HepG2 (cell line): Measurements from ENCODE around the gene FUT6. TPM values are rescaled to one million over a fixed set of nuclear protein-coding genes. Genes with fewer than 3 reads are reported as not detected.

Source experiments
- CCDC6 ChIP-seq: sonication (generic); formaldehyde crosslinking; IDR thresholded peaks from 2 replicates; pipeline ENCODE4 v1.8.1; 2022; ENCODE audit warnings: mild to moderate bottlenecking, missing genetic modification reagents, moderate library complexity
- CENPBD1 ChIP-seq: sonication (generic); formaldehyde crosslinking; IDR thresholded peaks from 2 replicates; pipeline ENCODE4 v1.8.0; 2022; ENCODE audit warnings: missing genetic modification reagents, low read depth, mild to moderate bottlenecking, borderline replicate concordance
- CHCHD3 ChIP-seq: sonication (generic); formaldehyde crosslinking; IDR thresholded peaks from 2 replicates; pipeline ENCODE4 v1.8.0; 2022; ENCODE audit warnings: mild to moderate bottlenecking, missing genetic modification reagents, moderate library complexity
- CREB3 ChIP-seq: sonication (generic); formaldehyde crosslinking; IDR thresholded peaks from 2 replicates; pipeline ENCODE4 v1.5.0; 2020; ENCODE audit warnings: missing genetic modification reagents
- FLYWCH1 ChIP-seq: sonication (generic); formaldehyde crosslinking; IDR thresholded peaks from 2 replicates; pipeline ENCODE4 v1.8.1; 2023; ENCODE audit warnings: mild to moderate bottlenecking, missing genetic modification reagents
- FOXO4 ChIP-seq: sonication (generic); formaldehyde crosslinking; conservative IDR thresholded peaks from 2 replicates; pipeline ENCODE4 v1.8.1; 2023; ENCODE audit warnings: missing genetic modification reagents
- GATA4 ChIP-seq: sonication (generic); IDR thresholded peaks from 2 replicates; pipeline ENCODE4 v1.6.1; 2016; ENCODE audit warnings: antibody characterized with exemption, low read depth, borderline replicate concordance
- KIAA2018 ChIP-seq: sonication (generic); formaldehyde crosslinking; IDR thresholded peaks from 2 replicates; pipeline ENCODE4 v1.5.0; 2020; ENCODE audit warnings: mild to moderate bottlenecking, missing genetic modification reagents, borderline replicate concordance
- MED8 ChIP-seq: sonication (generic); formaldehyde crosslinking; IDR thresholded peaks from 2 replicates; pipeline ENCODE4 v1.8.1; 2023; ENCODE audit warnings: mild to moderate bottlenecking, missing genetic modification reagents; ENCODE audit not compliant: insufficient replicate concordance
- MIER3 ChIP-seq: IDR thresholded peaks from 2 replicates; pipeline ENCODE4 v1.6.1; 2016; ENCODE audit warnings: missing compliant biosample characterization, borderline replicate concordance
- NFE2L2 ChIP-seq: fragments of 150-350 bp; IDR thresholded peaks from 2 replicates; pipeline ENCODE4 v1.6.1; 2014; ENCODE audit warnings: low read length
- RAD51 ChIP-seq: fragments of 450-650 bp; IDR thresholded peaks from 2 replicates; pipeline ENCODE4 v1.6.1; 2016; ENCODE audit warnings: borderline replicate concordance
- SP1 ChIP-seq, 2 experiments: fragments of 450-650 bp in 1 of 2; sonication (generic) in 1 of 2; formaldehyde crosslinking in 1 of 2; IDR thresholded peaks; 2 replicates each; pipeline versions ENCODE4 v1.4.0 to v1.6.1; 2016 to 2020; ENCODE audit warnings: missing genetic modification reagents in 1 of 2
- ZBTB38 ChIP-seq: sonication (generic); formaldehyde crosslinking; IDR thresholded peaks from 2 replicates; pipeline ENCODE4 v1.5.1; 2020; ENCODE audit warnings: mild to moderate bottlenecking, missing genetic modification reagents
- ZNF276 ChIP-seq: sonication (generic); formaldehyde crosslinking; IDR thresholded peaks from 2 replicates; pipeline ENCODE4 v1.4.0; 2020; ENCODE audit warnings: mild to moderate bottlenecking, low read depth, missing genetic modification reagents
- ZNF672 ChIP-seq: sonication (generic); formaldehyde crosslinking; IDR thresholded peaks from 2 replicates; pipeline ENCODE4 v1.8.1; 2022; ENCODE audit warnings: missing genetic modification reagents
- polyA plus RNA-seq, 8 experiments: library from polyadenylated mRNA; depleted of rRNA in 3 of 8; stranded (reverse) in 7 of 8; unstranded in 1 of 8; fragments of >200 nt; fragmentation: Illumina TruSeq in 4 of 8; extraction: Trizol in 4 of 8; gene quantifications; 2 replicates each; pipeline versions ENCODE4 v1.2.1 to v1.2.3, GENCODE V29; 2011 to 2016; ENCODE audit warnings: low read depth in 4 of 8, missing spikeins in 1 of 8, mixed read lengths in 1 of 8; ENCODE audit not compliant: insufficient read depth in 1 of 8
- total RNA-seq, 5 experiments: library from RNA; depleted of rRNA; stranded (reverse); fragments of >200 nt; fragmentation: Illumina TruSeq; extraction: Trizol; gene quantifications; 2 replicates each; pipeline ENCODE4 v1.2.3, GENCODE V29; 2016; ENCODE audit warnings: low read depth in 1 of 5

FUT6 gene
- total and polyA plus RNA-seq, 2 of the 13 experiments (the other 11 are each of a cell fraction or from before 2014, with no cell fraction given), result 8.2 to 27.7 TPM

- TF ChIP-seq FLYWCH1 (CRISPR knock-in tag), result no peak
- 0 out of 2 replicates have a peak, but pooled peaks have one; percentile 28 for TF ChIP-seq MIER3
- no peak for TF ChIP-seq KIAA2018
- no peak for TF ChIP-seq ZNF276 (CRISPR knock-in tag)
- TF ChIP-seq ZBTB38 (CRISPR knock-in tag), result peak; percentile 86
- no peak for TF ChIP-seq GATA4
- 0 out of 2 replicates have a peak, but pooled peaks have one; percentile 34 for TF ChIP-seq CHCHD3 (CRISPR knock-in tag)
- TF ChIP-seq CCDC6 (CRISPR knock-in tag), result peak; percentile 95
- TF ChIP-seq RAD51, result no peak
- TF ChIP-seq MED8, result no peak
- no peak for TF ChIP-seq FOXO4 (CRISPR knock-in tag)
- TF ChIP-seq NFE2L2, result no peak
- no peak for TF ChIP-seq SP1 (IDR thresholded peaks at IDR 0.05)
- TF ChIP-seq SP1 (CRISPR knock-in tag; IDR thresholded peaks at IDR 0.05), result no peak; the same call in 1 of the 2 replicates
- TF ChIP-seq ZNF672 (CRISPR knock-in tag), result no peak
- TF ChIP-seq CREB3 (CRISPR knock-in tag), result no peak
- no peak for TF ChIP-seq CENPBD1 (CRISPR knock-in tag)
These were observed 35.6 kb downstream of the FUT6 start (continued) for GRCh38 chr19:5803752-5804515.
